ENCODE measurements around the gene ETNPPL.

Gene ETNPPL

DNA sequence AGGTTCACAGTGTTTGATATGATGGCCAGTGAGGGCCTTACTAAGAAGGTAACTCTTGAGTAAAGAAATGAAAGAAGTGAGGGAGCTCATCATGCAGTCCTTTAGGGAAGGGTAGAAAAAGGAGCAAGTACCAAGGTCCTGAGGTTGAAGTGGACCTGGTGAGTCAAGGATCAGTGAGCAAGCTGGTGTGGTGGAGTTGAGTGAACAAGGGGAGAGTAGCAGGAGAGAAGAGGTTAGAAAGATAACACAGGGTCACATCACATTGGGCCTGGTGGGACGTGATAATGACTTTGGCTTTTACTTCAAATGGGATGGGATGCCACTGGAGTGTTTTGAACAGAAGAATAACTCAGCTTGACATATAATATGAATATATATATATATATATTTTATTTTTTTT lies 67.8 kb downstream of the ETNPPL start:
- no peak for DNase-seq

DNA sequence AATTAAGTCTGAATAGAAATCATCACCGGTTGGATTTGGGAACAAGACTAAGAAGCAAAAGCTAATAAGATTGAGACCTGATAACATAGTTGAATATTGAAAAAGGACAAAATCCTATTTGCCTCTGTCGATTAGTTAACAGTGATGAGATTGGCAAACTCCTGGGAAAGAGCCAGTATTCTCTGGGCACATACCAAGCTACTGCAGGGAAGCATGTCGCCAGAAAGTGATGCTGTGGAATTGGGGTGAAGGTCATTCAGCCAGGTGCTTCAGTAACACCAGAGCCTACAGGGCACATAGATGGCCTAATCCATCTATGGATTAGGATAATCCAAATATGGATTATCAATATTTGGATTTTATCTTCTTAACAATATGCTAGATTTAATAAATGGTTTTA lies 68.4 kb downstream of the ETNPPL start:
- DNase-seq: no peak

- DNase-seq: no peak
Measured at GRCh38 chr4:108693819-108694218, 69.0 kb downstream of the ETNPPL start.

GRCh38 chr4:108693211-108693610 lies 69.6 kb downstream of the ETNPPL start:
- DNase-seq: no peak
